Lung (tissue), 12 donors: ENCODE results near the gene IMPACT. TPM values are rescaled to one million over a fixed set of nuclear protein-coding genes. Genes with fewer than 3 reads are reported as not detected.
A peak's percentile ranks its signal among the peaks of the same experiment; 100 is the strongest.

Experiments
- ATAC-seq: fragments of 200-7000 bp; cut with Tn5 transposase; one replicate; pipeline ENCODE4 v1.9.1; 2020; ENCODE audit warnings: moderate number of reproducible peaks; ENCODE audit not compliant: insufficient read depth, low FRiP score
- DNase-seq, 3 donors: peaks; one replicate each; pipeline ENCODE4 v3.0.0-alpha.2; 2013 to 2017
- H3K27ac ChIP-seq, 2 donors: one replicate each; pipeline ENCODE4 v1.5.1; 2013; ENCODE audit warnings: mild to moderate bottlenecking in 2 of 2, moderate library complexity in 2 of 2, control low read depth in 1 of 2, inconsistent platforms in 1 of 2, low read depth in 1 of 2, low read length in 1 of 2
- H3K27me3 ChIP-seq, 3 donors: one replicate each; pipeline ENCODE4 v1.5.1; 2013; ENCODE audit warnings: low read length in 2 of 3; ENCODE audit not compliant: control insufficient read depth in 3 of 3, insufficient read depth in 3 of 3
- H3K36me3 ChIP-seq, 4 donors: one replicate each; pipeline ENCODE4 v1.5.1; 2013; ENCODE audit warnings: low read length in 4 of 4, mild to moderate bottlenecking in 1 of 4, moderate library complexity in 1 of 4; ENCODE audit not compliant: control insufficient read depth in 4 of 4, insufficient read depth in 4 of 4
- H3K4me1 ChIP-seq, 5 donors: one replicate each; pipeline ENCODE4 v1.5.1; 2013; ENCODE audit warnings: low read length in 5 of 5, mild to moderate bottlenecking in 2 of 5, moderate library complexity in 1 of 5; ENCODE audit not compliant: control insufficient read depth in 5 of 5, insufficient read depth in 5 of 5
- H3K4me3 ChIP-seq: one replicate; pipeline ENCODE4 v1.5.1; 2013; ENCODE audit warnings: mild to moderate bottlenecking, control low read depth, moderate library complexity
- H3K9ac ChIP-seq, 2 donors: one replicate each; pipeline ENCODE4 v1.5.1; 2013; ENCODE audit warnings: low read length in 2 of 2, control low read depth in 1 of 2; ENCODE audit not compliant: insufficient read depth in 1 of 2
- H3K9me3 ChIP-seq, 4 donors: one replicate each; pipeline ENCODE4 v1.5.1; 2013; ENCODE audit warnings: low read length in 3 of 4, mild to moderate bottlenecking in 1 of 4, moderate library complexity in 1 of 4; ENCODE audit not compliant: control insufficient read depth in 4 of 4, insufficient read depth in 3 of 4
- CTCF ChIP-seq: IDR thresholded peaks from 2 replicates; pipeline ENCODE4 v1.5.1; 2012; ENCODE audit warnings: mild to moderate bottlenecking; ENCODE audit errors: control extremely low read depth, extremely low read depth
- WGBS, 2 donors: extraction: QIAGEN DNeasy Blood & Tissue Kit; methylation state at CpG; one replicate each; pipeline ENCODE4 v1.1.7; 2013; 5-methylcytosine and 5-hydroxymethylcytosine counted together
- polyA plus RNA-seq, 2 donors: library from polyadenylated mRNA; stranded (reverse); fragments of 200-250 nt; gene quantifications; one replicate each; pipeline ENCODE4 v1.2.1, GENCODE V29; 2013
- total RNA-seq, 2 donors: library from RNA; depleted of rRNA in 1 of 2; stranded (reverse); fragments of >200 nt in 1 of 2; gene quantifications; one replicate each; pipeline ENCODE4 v1.2.1, GENCODE V29; 2014 to 2021
- donor health status: control.
- donor health status: control.
- donor health status: Bipolar disorder and iron deficiency.
- donor health status: healthy.
- donor health status: DM: yes; HTN: yes; CAD: no.

IMPACT gene
- total and polyA plus RNA-seq, 4 donors: 12.0 to 29.6 (median 25.0) TPM

GRCh38 chr18:24381126-24381525, 45.3 kb upstream of the IMPACT start:
- H3K9me3 ChIP-seq: peaks cover 0 to 3% (median 0%) of the 10 kb centered on the region in 4 donors
- H3K36me3 ChIP-seq: peaks cover 0 to 3% (median 0%) of the 10 kb centered on the region in 4 donors
- H3K27me3 ChIP-seq: no peaks in the 10 kb centered on the region
- WGBS, 2 donors: 70 to 78% methylated on average over 1 of the region's 1 CpG
- H3K4me1 ChIP-seq: peaks cover 0 to 5% (median 0%) of the 10 kb centered on the region in 5 donors
- no peak overlapping the region for H3K27ac ChIP-seq
- DNase-seq (no peak), ATAC-seq (no peak)
- H3K9ac ChIP-seq: no peak overlapping the region
- no peak for TF ChIP-seq CTCF
- no peak overlapping the region for H3K4me3 ChIP-seq

- Histone ChIP-seq H3K27me3 (no peaks in the 10 kb centered on the region), H3K9me3 (no peaks in the 10 kb centered on the region), H3K4me3 (no peak overlapping the region), H3K36me3 (no peaks in the 10 kb centered on the region), H3K27ac (no peak overlapping the region), H3K4me1 (peaks cover 0 to 19% (median 3%) of the 10 kb centered on the region in 5 donors), H3K9ac (no peak overlapping the region)
- WGBS, 2 donors: 39 to 85% methylated on average over 6 of the region's 6 CpGs
- ATAC-seq (no peak), DNase-seq (no peak)
- no peak for TF ChIP-seq CTCF
Observed at GRCh38 chr18:24386681-24387080, 39.8 kb upstream of the IMPACT start.

- no peaks in the 10 kb centered on the region for H3K9me3 ChIP-seq
- WGBS, 2 donors: 83 to 86% methylated on average over 3 of the region's 3 CpGs
- H3K4me1 ChIP-seq: peaks cover 0 to 19% (median 3%) of the 10 kb centered on the region in 5 donors
- TF ChIP-seq CTCF: no peak
- no peaks in the 10 kb centered on the region for H3K36me3 ChIP-seq
- no peaks in the 10 kb centered on the region for H3K27me3 ChIP-seq
- H3K4me3 ChIP-seq: no peak overlapping the region
- DNase-seq: peak; percentile 82 to 97 (median 97)
- no peak overlapping the region for H3K27ac ChIP-seq
- H3K9ac ChIP-seq: no peak overlapping the region
- ATAC-seq: no peak
Observed at GRCh38 chr18:24388957-24389356, 37.5 kb upstream of the IMPACT start.
